ENCODE results near the gene PBX4. TPM values are rescaled to one million over a fixed set of nuclear protein-coding genes. Genes with fewer than 3 reads are reported as not detected.

Gene PBX4
- total and polyA plus RNA-seq, 8 donors = 2.0 to 60.7 (median 4.9) TPM; not detected in 1

GRCh38 chr19:19547674-19548336 lies 70.7 kb downstream of the PBX4 start:
- H3K36me3 ChIP-seq = no peaks in the 10 kb centered on the region
- 47 to 68% (median 56%) methylated on average over 5 to 15 of the region's 15 CpGs for WGBS, 5 donors
- no peak overlapping the region for H3K4me3 ChIP-seq
- no peak overlapping the region for H3K27ac ChIP-seq
- H3K4me1 ChIP-seq = peaks cover 0 to 9% (median 5%) of the 10 kb centered on the region in 4 donors
- TF ChIP-seq POLR2A (IDR thresholded peaks at IDR 0.05) (no peak), CTCF (IDR thresholded peaks at IDR 0.05) (no peak), EP300 (IDR thresholded peaks at IDR 0.05) (no peak), POLR2AphosphoS5 (IDR thresholded peaks at IDR 0.05) (no peak)
- intact Hi-C loops (cut with DNase I; ENCODE audit: low total_unique reads) = no loop called here
- DNase-seq = no peak
- no peaks in the 10 kb centered on the region for H3K9me3 ChIP-seq
- H3K27me3 ChIP-seq = peaks cover 0 to 79% (median 13%) of the 10 kb centered on the region in 3 donors

- intact Hi-C loops (cut with DNase I; ENCODE audit: low total_unique reads) = no loop called here
- Histone ChIP-seq H3K27ac (no peak overlapping the region), H3K4me1 (peaks cover 0 to 12% (median 6%) of the 10 kb centered on the region in 4 donors), H3K36me3 (no peaks in the 10 kb centered on the region), H3K9me3 (no peaks in the 10 kb centered on the region), H3K4me3 (no peak overlapping the region), H3K27me3 (peaks cover 2 to 89% (median 20%) of the 10 kb centered on the region in 3 donors)
- no peak for DNase-seq
- TF ChIP-seq POLR2A (IDR thresholded peaks at IDR 0.05) (no peak), CTCF (IDR thresholded peaks at IDR 0.05) (no peak), EP300 (IDR thresholded peaks at IDR 0.05) (no peak), POLR2AphosphoS5 (IDR thresholded peaks at IDR 0.05) (no peak)
- WGBS, 5 donors = 23 to 70% (median 34%) methylated on average over 5 to 19 of the region's 19 CpGs
These were observed 71.7 kb downstream of the PBX4 start for GRCh38 chr19:19546751-19547162.

- Histone ChIP-seq H3K4me3 (no peak overlapping the region), H3K4me1 (peaks cover 6 to 23% (median 15%) of the 10 kb centered on the region in 4 donors), H3K9me3 (peaks cover 0 to under 1% (median 0%) of the 10 kb centered on the region in 4 donors), H3K36me3 (no peaks in the 10 kb centered on the region), H3K27me3 (peaks cover 7 to 100% (median 28%) of the 10 kb centered on the region in 3 donors), H3K27ac (no peak overlapping the region)
- no peak for DNase-seq
- TF ChIP-seq CTCF (IDR thresholded peaks at IDR 0.05) (no peak), EP300 (IDR thresholded peaks at IDR 0.05) (no peak), POLR2AphosphoS5 (IDR thresholded peaks at IDR 0.05) (no peak), POLR2A (IDR thresholded peaks at IDR 0.05) (no peak)
- 94 to 99% (median 97%) methylated on average over 12 to 23 of the region's 23 CpGs for WGBS, 5 donors
- intact Hi-C loops (cut with DNase I; ENCODE audit: low total_unique reads) = no loop called here
These were observed 72.8 kb downstream of the PBX4 start for GRCh38 chr19:19545707-19546106.

GRCh38 chr19:19544954-19545591 lies 73.4 kb downstream of the PBX4 start:
- WGBS, 5 donors = 89 to 94% (median 91%) methylated on average over 9 to 53 of the region's 53 CpGs

More at GRCh38 chr19:19544954-19545591, 73.4 kb downstream of the PBX4 start:
- Histone ChIP-seq H3K36me3 (no peaks in the 10 kb centered on the region), H3K27me3 (peaks cover 13 to 100% (median 31%) of the 10 kb centered on the region in 3 donors), H3K9me3 (peaks cover 0 to 7% (median 0%) of the 10 kb centered on the region in 4 donors), H3K27ac (no peak overlapping the region), H3K4me1 (peaks cover 13 to 29% (median 21%) of the 10 kb centered on the region in 4 donors), H3K4me3 (no peak overlapping the region)
- intact Hi-C loops (cut with DNase I; ENCODE audit: low total_unique reads) = no loop called here
- TF ChIP-seq CTCF (IDR thresholded peaks at IDR 0.05) = no peak
- no peak for TF ChIP-seq EP300 (IDR thresholded peaks at IDR 0.05)
- TF ChIP-seq POLR2A (IDR thresholded peaks at IDR 0.05) = no peak
- no peak for TF ChIP-seq POLR2AphosphoS5 (IDR thresholded peaks at IDR 0.05)
- DNase-seq = no peak

Measured in stomach (tissue), 9 donors.